Measurements from ENCODE around the gene DHX30.

The DHX30 gene

DNA sequence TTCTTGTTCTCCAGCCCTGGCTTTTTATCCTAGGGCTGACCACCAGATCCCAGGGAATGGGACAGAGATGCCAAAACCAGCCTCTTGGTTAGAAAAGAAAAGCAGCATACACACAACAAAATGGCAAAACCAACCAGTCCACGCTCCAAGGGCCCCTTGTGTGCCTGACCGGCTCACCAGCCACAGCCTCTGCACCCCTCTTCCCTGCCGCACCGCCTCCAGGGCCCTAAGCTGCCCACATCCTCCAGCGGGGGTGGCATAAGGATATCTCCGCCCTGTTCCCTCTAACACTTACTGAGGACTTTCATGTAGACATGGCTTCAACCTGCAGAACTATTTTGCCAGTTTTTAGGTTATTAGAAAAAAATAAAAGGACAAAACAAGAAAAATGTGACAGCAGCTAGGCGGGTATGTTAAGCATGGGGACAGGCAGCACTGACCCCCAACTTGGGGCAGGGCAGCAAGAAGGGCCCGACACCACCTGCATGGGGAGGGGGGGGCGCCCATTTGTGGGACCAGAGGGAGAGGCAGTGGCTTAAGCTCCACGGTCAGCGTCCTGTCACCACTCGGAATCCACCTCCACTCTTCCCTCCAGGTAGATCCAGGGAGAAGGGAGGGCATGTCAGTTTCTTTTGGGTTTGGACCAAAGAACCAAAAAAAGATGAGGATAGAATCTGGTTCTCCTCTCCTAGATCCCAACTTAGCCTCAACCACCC lies 49.1 kb downstream of the DHX30 start:
- no peak for DNase-seq (ENCODE audit: low read depth, low spot score)

DNA sequence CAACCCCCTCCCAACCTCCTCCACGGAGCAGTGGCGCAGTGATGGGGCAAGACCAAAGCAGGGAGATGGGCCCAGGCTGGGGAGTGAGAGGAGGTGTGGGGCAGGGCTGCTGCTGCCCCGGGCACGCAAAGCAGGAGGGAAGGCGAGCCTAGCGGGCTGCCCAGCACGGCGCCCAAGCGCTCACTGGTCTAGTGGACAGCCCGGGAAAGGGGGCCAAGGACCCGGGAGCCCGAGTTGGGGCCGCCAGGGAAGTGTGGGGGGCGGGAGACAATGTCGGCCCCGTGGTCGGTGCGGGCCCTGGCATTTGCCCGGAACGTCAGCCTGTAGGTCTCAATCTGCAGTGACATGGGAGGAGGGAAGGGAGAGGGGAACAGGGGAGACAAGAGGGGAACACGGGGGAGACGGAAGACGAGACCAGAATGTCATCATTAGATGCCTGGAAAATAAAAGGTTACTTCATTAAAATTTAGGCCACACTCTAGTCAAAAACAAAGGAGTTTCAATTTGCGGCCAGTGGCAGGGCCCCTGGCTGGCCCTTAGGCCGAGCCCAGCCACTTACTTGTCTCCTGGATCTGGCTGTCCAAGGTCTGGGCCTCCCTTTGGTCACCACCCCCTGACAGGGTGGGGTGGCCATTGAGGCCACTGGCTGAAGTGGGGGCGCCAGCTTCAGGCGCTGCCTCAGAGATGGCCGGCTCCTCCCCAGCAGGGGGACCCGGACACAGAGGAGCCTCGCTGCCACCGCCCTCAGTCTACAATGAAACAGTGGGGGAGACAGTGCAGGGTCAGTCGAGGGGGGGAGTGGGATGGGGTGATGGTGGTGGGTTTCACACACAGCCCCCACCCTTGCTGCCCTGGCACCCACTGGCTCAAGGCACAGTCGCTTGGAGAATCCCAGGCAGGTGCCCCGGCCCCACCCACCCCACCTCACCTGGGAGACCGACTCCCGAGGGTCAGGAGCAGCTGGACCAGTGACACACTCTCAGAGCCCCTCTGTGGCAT lies 50.0 kb downstream of the DHX30 start:
- no peak for DNase-seq (ENCODE audit: low read depth, low spot score)

DNA sequence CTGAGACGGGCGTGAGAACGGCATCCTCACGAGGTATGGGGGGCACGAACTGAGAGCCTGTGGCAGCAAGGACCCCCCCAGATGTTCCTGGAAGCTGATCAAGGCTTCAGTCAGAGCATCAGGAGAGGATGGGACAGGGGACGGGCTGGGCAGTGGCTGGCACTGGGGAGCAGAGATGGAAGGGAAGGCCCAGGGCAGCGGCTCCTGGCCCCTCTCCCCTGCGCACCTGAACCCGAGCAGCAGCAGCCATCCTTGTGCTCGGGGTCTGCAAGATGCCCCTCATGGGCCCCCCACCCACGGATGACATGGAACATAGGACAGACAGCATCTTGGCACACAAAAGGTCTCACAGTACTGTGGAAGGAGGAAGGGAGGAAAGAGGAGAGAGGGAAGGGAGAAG lies 51.3 kb downstream of the DHX30 start:
- no peak for DNase-seq (ENCODE audit: low read depth, low spot score)

DNA sequence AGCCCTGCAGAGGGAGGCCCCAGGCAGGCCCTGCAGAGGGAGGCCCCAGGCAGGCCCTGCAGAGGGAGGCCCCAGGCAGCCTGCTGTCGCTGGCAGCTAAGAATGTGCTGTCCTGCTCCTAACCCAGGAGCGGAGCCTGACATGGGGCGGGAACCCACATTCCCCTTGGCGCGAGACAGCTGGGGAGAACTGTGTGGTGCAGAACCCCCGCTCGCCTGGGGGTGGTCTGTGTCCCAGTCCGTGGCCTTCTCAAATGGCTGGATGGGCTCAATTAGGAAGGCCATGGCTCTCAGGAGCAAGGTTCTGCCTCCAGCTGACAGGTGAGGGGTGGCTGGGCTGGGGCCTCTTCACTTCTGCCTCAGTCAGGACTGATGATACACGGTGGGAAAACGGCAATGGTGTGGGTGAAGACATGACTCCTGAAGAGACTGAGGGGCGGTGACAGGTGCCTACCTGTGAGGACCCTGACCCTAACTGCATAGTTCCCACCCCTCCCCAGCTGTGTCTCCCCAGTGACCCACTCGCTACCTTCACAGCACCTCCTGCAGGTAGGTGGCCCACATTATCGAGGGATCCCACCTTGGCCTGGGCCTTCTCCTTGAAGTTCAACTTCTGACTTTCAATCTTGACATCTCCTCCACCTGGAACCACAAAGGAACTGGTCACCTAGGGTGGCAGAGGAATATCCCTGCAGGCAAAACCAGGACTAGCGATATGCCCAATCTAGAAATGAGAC lies 52.0 kb downstream of the DHX30 start:
- no peak for DNase-seq (ENCODE audit: low read depth, low spot score)

DNA sequence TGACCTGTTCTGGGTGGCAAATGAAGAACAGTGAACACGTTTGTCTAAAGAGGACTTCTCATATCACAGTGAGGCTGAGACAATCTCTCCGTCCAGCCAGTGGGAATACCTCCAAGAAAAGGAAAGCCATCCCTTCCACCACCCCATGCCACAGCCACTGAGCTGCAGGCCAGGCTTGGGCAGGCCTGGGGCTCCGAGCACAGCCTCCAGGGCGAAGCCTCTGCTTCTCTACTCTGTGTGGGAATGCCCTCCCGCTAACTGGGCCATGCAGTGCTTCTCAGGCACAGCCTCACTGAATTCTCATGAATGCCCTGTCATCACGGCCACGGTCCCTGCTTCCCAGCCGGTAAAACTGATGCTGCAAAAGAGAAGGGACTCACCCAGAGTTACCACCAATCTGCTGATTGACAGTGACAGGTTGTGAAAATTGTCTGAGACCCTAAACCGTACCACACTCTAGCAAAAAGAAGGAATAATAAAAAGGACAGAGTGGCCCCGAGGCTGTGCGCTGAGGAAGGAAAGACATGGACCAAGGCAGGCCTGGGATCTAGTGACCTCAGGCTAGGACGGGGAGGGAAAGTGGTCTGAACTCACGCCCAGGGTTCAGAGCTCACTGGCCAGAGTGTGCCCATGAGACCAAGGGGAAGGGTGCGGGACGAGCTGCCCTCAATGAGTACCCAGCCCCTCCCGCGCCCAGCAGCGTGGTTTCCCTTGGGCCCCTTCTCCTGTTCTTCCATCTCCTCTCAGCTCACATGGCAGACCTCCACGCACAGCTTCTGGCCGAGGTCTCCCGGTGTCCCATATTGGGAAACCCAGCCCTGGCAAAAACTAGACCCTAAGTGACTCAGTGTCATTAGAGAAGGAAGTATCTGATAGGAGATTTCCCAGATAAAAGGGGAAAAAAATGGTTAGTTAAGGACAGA lies 52.8 kb downstream of the DHX30 start:
- no peak for DNase-seq (ENCODE audit: low read depth, low spot score)

DNA sequence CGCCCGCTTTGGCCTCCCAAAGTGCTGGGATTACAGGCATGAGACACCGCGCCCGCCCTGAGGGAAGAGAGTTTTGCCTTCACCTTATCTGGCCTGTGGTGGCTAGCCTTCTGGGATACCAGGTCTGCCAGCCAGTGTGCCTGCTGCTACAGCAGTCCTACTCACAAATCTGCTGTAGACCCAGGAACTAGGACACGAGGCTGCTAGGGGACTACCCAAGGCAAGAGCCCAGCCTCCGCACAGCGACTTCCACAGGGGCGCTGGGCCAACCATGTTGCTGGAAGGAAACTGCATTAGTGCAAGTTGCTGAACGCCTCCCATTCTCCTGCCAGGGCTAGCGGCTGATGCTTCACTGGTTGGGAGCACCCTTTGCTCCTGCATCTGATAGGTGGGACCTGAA lies 53.7 kb downstream of the DHX30 start:
- no peak for DNase-seq (ENCODE audit: low read depth, low spot score)

DNA sequence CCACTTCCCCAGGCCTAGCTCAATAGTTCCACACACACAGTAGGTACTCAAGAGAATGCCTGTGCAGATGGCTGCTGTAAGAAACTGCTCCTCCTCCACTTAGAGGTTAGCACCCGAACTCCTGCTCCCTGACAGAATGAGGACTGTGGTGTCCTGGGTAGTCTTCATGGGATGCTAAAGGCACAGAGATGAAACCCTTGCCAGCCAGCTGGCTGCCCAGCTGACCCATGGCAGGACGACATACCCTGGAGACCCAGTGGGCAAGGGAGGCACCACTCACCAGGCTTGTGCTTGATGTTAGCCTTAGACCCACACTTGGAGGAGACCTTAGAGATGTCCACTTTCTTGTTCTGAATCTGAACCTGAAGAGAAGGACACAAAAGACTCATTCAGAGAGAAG lies 54.2 kb downstream of the DHX30 start:
- DNase-seq (ENCODE audit: low read depth, low spot score), result no peak

DNA sequence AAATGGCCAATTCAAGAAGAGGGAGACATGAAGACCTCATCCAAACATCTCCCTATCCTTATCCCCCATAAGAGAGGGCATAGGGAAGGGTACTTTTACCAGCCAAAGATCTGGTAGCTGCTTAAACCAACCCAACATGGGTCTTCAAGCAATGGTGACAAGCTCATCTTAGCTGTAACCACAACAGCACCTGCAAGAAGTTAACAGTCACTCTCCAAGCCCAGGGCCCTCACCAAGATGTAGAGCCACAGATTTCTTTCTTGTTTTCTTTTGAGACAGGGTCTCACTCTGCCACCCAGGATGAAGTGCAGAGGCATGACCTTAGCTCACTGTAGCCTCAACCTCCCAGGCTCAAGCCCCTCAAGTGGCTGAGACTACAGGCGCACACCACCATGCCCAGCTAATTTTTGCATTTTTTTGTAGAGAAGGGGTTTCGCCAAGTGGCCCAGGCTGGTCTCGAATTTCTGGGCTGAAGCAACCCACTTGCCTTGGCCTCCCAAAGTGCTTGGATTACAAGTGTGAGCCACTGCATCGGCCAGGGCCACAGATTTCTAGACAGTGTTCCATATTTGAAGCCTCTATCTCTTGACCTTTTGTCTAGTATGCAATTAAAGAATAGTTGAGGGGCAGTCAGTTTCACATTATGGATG lies 57.1 kb downstream of the DHX30 start:
- no peak for DNase-seq (ENCODE audit: low read depth, low spot score)

DNA sequence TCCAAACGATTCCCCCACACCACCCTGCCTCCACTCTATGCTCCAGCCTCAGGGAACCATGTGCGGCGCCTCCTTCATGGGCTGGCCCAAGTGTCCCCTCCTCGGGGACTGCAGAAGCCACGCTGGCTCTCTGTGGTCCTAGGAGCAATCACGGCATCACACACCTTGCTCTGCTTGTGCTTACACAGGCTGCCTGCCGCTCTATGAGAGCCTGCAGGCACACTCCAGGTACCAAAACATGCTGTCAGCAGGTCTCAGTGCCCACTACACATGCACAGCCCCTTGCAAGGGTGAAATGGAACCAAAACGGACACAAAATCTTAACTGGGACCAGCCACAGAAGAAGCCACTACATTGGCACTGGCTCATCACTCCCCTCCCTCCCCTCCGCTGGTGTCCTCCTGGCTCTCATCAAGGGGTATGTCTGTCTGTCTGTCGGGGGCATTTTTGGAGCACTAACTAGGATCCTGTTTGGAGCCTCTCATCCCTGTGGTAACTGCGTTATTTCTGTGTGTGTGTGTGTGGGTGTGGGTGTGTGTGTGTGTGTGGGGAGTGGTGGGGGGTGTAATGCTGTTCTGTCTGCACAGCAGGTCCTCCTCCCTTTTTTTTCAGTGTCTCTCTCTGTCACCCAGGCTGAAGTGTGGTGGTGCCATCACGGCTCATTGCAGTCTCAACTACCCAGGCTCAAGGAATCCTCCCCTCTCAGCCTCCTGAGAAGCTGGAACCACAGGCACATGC lies 60.6 kb downstream of the DHX30 start:
- no peak for DNase-seq (ENCODE audit: low read depth, low spot score)

DNA sequence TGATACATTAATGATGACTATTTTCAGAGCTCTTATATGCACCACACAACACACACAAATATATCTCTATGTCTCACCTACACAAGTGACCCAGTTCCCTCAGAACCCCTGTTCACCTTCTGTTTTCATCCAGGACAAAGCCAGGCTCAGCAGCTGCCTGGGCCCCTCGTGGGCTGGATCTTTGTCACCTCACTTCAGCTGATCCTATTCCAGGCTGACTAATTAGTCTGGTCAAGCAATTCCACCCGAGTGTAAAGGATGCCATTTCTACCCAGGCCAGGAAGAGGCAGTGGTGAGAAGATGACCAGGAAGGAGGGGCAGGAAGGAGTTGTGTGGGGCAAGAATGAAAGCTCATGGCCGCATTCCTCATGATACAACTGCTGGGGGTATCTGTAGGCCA lies 62.3 kb downstream of the DHX30 start:
- DNase-seq (ENCODE audit: low read depth, low spot score), result no peak

DNA sequence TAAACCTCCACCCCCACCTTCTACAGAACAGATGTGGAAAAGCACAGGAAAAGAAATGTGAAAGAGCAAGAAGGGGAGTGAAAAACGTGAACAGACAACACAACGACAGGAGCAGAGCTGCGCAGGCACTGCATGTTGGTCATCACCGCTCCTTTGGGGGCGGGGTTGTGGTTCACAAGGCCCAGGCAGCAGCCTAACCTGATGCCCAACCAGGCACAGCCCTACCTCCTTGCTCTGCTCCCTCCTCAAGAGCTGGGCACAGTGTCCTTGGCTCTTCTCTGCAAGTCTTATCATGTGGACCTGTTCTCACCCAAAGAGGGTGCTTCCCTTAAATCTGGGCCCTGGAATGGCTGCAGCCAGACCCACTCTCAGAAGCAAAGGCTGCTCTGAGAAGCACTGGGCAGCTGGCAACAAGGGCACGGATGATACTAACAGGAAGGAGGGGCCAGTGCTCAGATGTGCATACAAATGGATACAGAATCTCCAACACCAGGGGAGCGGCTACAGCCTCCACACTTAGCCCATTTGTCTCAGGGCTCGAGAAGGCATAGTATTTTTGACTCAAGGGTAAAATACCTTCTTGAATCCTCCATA lies 64.6 kb downstream of the DHX30 start:
- no peak for DNase-seq (ENCODE audit: low read depth, low spot score)

DNA sequence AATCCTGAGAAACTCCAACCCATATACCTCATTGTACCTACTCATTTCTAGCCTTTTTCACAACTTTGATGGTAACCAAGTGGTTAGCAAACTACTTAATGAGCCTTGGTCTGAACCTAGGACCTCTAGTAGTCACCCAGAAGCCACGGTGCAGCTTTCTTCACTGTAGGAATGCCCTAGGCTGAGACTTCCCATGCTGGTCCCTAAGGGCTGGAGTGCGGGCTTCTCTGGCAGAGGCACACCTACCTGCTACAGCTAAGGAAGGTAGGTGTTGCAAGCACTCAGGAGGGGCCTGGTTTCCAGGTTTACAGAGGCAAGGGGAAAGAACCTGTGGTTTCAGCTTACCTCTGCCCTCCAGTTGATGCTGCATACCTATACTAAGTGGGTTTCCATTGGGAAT lies 65.4 kb downstream of the DHX30 start:
- DNase-seq (ENCODE audit: low read depth, low spot score), result no peak

DNA sequence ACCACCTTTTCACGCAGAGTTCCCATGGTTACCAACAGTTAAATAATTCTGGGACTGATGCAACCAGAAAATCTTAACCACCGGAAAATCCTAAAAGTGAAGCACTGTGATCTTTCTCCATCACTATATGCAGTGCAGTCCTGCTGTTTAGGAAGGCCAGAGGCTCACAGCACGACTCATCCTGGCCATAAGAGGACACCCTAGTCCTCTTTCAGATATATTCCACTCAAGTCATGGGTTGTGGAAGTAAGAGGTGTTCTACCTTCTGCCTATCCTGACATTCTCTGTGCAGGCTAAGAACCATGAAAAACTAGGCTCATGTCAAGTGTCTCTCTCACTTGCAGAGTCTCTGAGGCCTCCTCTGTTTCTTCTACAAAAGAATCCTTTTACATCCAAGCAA lies 67.2 kb downstream of the DHX30 start:
- no peak for DNase-seq (ENCODE audit: low read depth, low spot score)

DNA sequence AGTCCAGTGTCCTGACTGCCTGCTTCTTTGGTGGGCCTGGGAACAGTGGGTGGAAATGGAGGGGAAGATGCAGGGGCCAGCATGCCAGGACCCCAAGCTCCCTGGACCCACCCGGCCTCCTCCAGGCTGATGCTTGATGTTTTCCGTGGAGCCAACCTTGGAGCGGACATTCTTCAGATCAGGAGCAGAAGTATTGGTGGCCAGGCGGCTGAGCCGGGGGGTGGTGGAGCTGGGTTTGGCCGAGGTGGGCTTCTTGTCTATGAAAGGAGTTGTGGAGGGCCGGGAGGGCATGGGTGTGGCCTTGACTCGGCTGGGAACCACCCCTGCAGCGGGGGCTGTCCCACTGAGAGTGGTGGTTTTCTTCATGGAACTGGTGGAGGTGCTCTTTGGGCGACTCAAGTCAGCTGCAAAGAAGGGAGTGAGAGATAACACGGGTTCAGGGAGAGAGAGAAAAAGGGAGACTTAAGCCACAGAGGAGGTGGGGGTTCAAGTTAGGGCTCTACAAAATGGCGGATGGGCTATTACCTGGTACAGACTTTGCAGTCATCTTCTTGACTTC lies 67.8 kb downstream of the DHX30 start:
- no peak for DNase-seq (ENCODE audit: low read depth, low spot score)

DNA sequence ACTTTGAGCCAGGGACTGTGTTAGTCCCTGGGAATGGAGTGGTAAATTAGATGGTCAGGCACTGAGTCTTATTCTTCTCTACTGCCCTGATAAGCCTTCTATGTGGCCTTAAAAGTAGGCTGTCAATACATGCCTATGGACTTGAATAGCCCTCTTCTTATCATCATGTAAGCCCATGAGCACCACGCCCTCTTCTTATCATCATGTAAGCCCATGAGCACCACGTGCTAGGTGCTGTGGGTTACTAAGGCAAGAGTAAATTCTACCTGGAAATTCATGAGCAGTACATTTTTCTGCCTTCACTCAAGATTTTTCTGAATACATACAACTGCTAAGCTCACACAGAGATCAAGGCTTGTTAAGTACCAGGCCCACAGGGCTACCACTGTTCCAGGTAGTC lies 68.5 kb downstream of the DHX30 start:
- no peak for DNase-seq (ENCODE audit: low read depth, low spot score)

DNA sequence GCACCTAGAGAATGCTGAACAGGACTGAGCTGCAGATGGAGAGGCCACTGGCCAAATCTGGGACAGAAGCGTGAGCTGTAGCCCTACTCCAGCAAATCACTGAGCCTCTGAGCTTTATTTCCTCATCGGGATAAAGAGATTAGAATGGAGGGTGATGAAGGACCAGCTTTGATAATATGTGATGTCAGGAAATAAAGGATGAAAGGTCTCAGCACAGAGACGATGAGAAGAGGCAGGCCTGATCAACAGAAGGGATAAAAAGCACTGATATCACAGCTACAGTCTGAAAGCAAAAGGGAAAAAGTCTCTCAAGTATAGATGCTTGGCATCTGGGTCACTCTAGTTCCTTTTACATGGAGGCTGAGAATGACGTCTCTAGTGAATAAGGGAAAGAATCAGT lies 70.0 kb downstream of the DHX30 start:
- DNase-seq (ENCODE audit: low read depth, low spot score), result no peak

DNA sequence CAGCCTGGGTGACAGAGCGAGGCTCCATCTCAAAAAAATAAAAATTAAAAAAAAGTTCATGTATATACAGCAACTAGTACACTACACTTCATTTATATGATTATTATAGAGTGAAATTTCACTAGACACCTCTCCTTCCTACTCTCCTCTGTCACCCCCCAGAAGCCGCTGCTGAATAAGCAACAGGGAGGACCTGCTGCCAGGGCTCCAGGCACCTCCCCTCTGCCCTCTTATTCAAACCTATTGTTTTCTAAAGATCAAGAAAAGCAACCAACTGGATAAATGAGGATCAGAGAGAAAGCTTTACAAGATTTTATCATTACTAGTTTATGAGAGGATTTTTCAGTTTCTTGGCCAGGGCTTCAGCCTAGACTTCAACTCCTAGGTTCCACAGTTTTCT lies 71.5 kb downstream of the DHX30 start:
- no peak for DNase-seq (ENCODE audit: low read depth, low spot score)

DNA sequence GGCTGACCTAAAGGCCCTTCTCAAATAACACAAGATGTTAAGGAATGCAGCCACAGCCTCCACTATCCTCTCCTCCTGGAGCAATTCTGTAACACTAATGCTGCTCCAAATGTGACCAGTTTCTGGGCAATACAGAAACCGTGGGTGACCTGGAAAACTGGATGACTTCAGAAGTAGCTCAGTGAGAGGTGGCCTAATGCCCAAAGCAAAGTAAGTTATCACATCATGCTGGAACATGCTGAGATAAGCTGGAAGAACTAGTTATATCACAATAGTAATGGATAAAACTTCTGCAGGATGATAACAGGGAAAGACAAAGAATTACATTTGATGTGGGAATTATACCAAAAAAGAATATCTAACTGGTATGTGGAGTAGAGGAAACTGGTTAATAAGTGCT lies 72.0 kb downstream of the DHX30 start:
- DNase-seq (ENCODE audit: low read depth, low spot score), result no peak

DNA sequence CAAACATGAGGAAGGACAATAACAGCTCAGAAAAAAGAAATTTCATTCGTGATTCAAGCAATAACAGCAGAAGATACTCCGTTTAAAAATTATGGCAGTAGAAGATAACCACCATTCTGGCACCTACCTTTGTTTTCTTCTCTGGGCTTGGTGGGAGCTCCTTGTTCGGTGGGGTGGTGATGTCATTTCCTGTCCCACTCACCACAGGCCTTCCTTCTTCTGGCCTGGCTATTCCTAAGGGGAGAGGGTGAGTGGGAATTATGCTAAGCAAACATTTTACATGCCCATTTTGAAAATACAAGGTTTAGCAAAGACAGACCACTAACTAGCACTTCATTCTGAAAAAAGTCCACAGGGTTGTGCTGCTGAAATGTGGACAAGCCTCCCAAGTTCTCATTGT lies 74.4 kb downstream of the DHX30 start:
- DNase-seq (ENCODE audit: low read depth, low spot score), result no peak
